GM19324 (cell line): ENCODE data around the gene CHST15.

ENCODE experiments used
- ATAC-seq: cut with Tn5 transposase; IDR thresholded peaks from one replicate; pipeline ENCODE4 v1.9.1; 2021; ENCODE audit warnings: mild to moderate bottlenecking, moderate library complexity; ENCODE audit not compliant: unreplicated experiment, low FRiP score

The CHST15 gene

GRCh38 chr10:124033887-124034218, 59.5 kb downstream of the CHST15 start:
- no peak for ATAC-seq

GRCh38 chr10:124032971-124033886, 60.2 kb downstream of the CHST15 start:
- ATAC-seq: no peak

GRCh38 chr10:124032087-124032935, 61.1 kb downstream of the CHST15 start:
- ATAC-seq: no peak

- ATAC-seq: no peak
Observed at GRCh38 chr10:124030492-124031110, 62.8 kb downstream of the CHST15 start.

- ATAC-seq: no peak
Observed at GRCh38 chr10:124030061-124030460, 63.3 kb downstream of the CHST15 start.

GRCh38 chr10:124029559-124029958, 63.8 kb downstream of the CHST15 start:
- no peak for ATAC-seq

GRCh38 chr10:124028700-124029480, 64.5 kb downstream of the CHST15 start:
- ATAC-seq: no peak

GRCh38 chr10:124027651-124028050, 65.7 kb downstream of the CHST15 start:
- no peak for ATAC-seq

- no peak for ATAC-seq
Observed at GRCh38 chr10:124027031-124027611, 66.3 kb downstream of the CHST15 start.

- ATAC-seq: no peak
Observed at GRCh38 chr10:124026589-124026939, 66.8 kb downstream of the CHST15 start.

- ATAC-seq: no peak
Observed at GRCh38 chr10:124025660-124026588, 67.5 kb downstream of the CHST15 start.

- ATAC-seq: no peak
Observed at GRCh38 chr10:124025152-124025551, 68.2 kb downstream of the CHST15 start.

GRCh38 chr10:124022066-124022465, 71.3 kb downstream of the CHST15 start:
- ATAC-seq: no peak

GRCh38 chr10:124020981-124021815, 72.2 kb downstream of the CHST15 start:
- ATAC-seq: no peak

- ATAC-seq: no peak
Observed at GRCh38 chr10:124019886-124020797, 73.3 kb downstream of the CHST15 start.

- ATAC-seq: no peak
Observed at GRCh38 chr10:124018886-124019525, 74.4 kb downstream of the CHST15 start.

- ATAC-seq: no peak
Observed at GRCh38 chr10:124017729-124018128, 75.7 kb downstream of the CHST15 start.
